SK-N-SH (cell line): ENCODE data around the gene KYNU. TPM values are rescaled to one million over a fixed set of nuclear protein-coding genes. Genes with fewer than 3 reads are reported as not detected.

Source experiments
- CTCF ChIA-PET: fragments of 300-600, 350-600 bp; formaldehyde crosslinking; extraction: SDS; loops from one replicate; lab custom pipeline; 2021; lab: Yijun Ruan, JAX
- POLR2A ChIA-PET: fragments of 350-600 bp; sonication (Branson Sonifier 250); formaldehyde crosslinking; extraction: SDS; loops from one replicate; lab custom pipeline; 2020; ENCODE audit warnings: antibody characterized with exemption, inconsistent platforms; lab: Yijun Ruan, JAX
- DNase-seq: peaks from one replicate; pipeline ENCODE4 v3.0.0; 2012
- H2AFZ ChIP-seq: fragments of 200-600 bp; sonication (generic); 2 replicates; pipeline ENCODE4 v1.8.1; 2016; ENCODE audit warnings: antibody characterized with exemption, mild to moderate bottlenecking, low read depth
- H3F3A ChIP-seq: fragments of 200-600 bp; sonication (generic); replicated peaks from 2 replicates; pipeline ENCODE3; 2016; ENCODE audit warnings: antibody characterized with exemption, mild to moderate bottlenecking; ENCODE audit not compliant: insufficient read depth
- H3K27ac ChIP-seq, 2 experiments: fragments of 200-500 bp in 1 of 2; fragments of 200-600 bp in 1 of 2; sonication (Bioruptor generic) in 1 of 2; sonication (generic), shearing (Covaris generic) in 1 of 2; 2 replicates each; pipeline versions ENCODE4 v1.5.1 to v1.6.1; 2014 to 2016; ENCODE audit warnings: low read depth in 2 of 2, inconsistent platforms in 1 of 2, low read length in 1 of 2, mild to moderate bottlenecking in 1 of 2, mixed read lengths in 1 of 2
- H3K27me3 ChIP-seq: fragments of 200-600 bp; sonication (generic), shearing (Covaris generic); 2 replicates; pipeline ENCODE4 v1.6.1; 2016; ENCODE audit warnings: mixed run types; ENCODE audit not compliant: insufficient read depth
- H3K36me3 ChIP-seq, 2 experiments: fragments of 200-500 bp in 1 of 2; fragments of 200-600 bp in 1 of 2; sonication (Bioruptor generic) in 1 of 2; sonication (generic) in 1 of 2; replicated peaks in 1 of 2; 2 replicates each; pipeline versions ENCODE3 to v1.5.1; 2014 to 2016; ENCODE audit warnings: low read length in 1 of 2, mild to moderate bottlenecking in 1 of 2; ENCODE audit not compliant: insufficient read depth in 2 of 2, control insufficient read depth in 1 of 2
- H3K4me1 ChIP-seq, 2 experiments: fragments of 200-500 bp in 1 of 2; fragments of 200-600 bp in 1 of 2; sonication (Bioruptor generic) in 1 of 2; sonication (generic), shearing (Covaris generic) in 1 of 2; 2 replicates each; pipeline versions ENCODE4 v1.5.1 to v1.6.1; 2014 to 2016; ENCODE audit warnings: low read depth in 1 of 2, low read length in 1 of 2, mixed run types in 1 of 2; ENCODE audit not compliant: insufficient read depth in 2 of 2, control insufficient read depth in 1 of 2
- H3K4me2 ChIP-seq: fragments of 200-600 bp; sonication (generic), shearing (Covaris generic); 2 replicates; pipeline ENCODE4 v1.6.1; 2017; ENCODE audit warnings: mixed run types
- H3K4me3 ChIP-seq, 2 experiments: fragments of 200-500 bp in 1 of 2; fragments of 200-600 bp in 1 of 2; sonication (Bioruptor generic) in 1 of 2; sonication (generic), shearing (Covaris generic) in 1 of 2; 2 replicates each; pipeline versions ENCODE4 v1.5.1 to v1.8.1; 2014 to 2016; ENCODE audit warnings: low read depth in 2 of 2, inconsistent platforms in 1 of 2, low read length in 1 of 2, mild to moderate bottlenecking in 1 of 2, mixed read lengths in 1 of 2, moderate library complexity in 1 of 2
- H3K79me2 ChIP-seq: fragments of 200-600 bp; sonication (generic); 2 replicates; pipeline ENCODE4 v1.8.1; 2017; ENCODE audit warnings: mild to moderate bottlenecking; ENCODE audit not compliant: insufficient read depth
- H3K9ac ChIP-seq: fragments of 200-600 bp; sonication (generic); 2 replicates; pipeline ENCODE4 v1.6.1; 2017; ENCODE audit warnings: mixed run types
- H3K9me2 ChIP-seq: fragments of 200-600 bp; sonication (generic); 2 replicates; pipeline ENCODE4 v1.6.1; 2017; ENCODE audit warnings: mixed run types
- H3K9me3 ChIP-seq: fragments of 200-600 bp; sonication (generic); 2 replicates; pipeline ENCODE4 v1.6.1; 2017; ENCODE audit warnings: mixed run types, mild to moderate bottlenecking, moderate library complexity
- H4K20me1 ChIP-seq: fragments of 200-600 bp; sonication (generic); 2 replicates; pipeline ENCODE4 v1.6.1; 2017; ENCODE audit warnings: mild to moderate bottlenecking, mixed run types; ENCODE audit not compliant: insufficient read depth
- ELF1 ChIP-seq: IDR thresholded peaks from 2 replicates; pipeline ENCODE4 v1.4.0; 2012
- EP300 ChIP-seq, 2 experiments: IDR thresholded peaks; 2 replicates each; pipeline versions ENCODE4 v1.4.0 to v1.6.1; 2012; ENCODE audit warnings: borderline replicate concordance in 1 of 2, low read depth in 1 of 2, low read length in 1 of 2
- EZH2phosphoT487 ChIP-seq: fragments of 200-600 bp; sonication (generic); IDR thresholded peaks from 2 replicates; pipeline ENCODE4 v1.6.1; 2017; ENCODE audit warnings: low read depth, mixed run types, mild to moderate bottlenecking, antibody characterized with exemption, moderate library complexity, borderline replicate concordance
- FOSL2 ChIP-seq: IDR thresholded peaks from 2 replicates; pipeline ENCODE4 v1.4.0; 2012; ENCODE audit warnings: low read depth, mild to moderate bottlenecking, moderate library complexity, borderline replicate concordance
- FOXJ3 ChIP-seq: sonication (generic); formaldehyde crosslinking; IDR thresholded peaks from 2 replicates; pipeline ENCODE4 v1.5.1; 2020; ENCODE audit warnings: mild to moderate bottlenecking, missing genetic modification reagents
- FOXM1 ChIP-seq: IDR thresholded peaks from 2 replicates; pipeline ENCODE4 v1.4.0; 2012; ENCODE audit warnings: low read depth, mild to moderate bottlenecking
- GATA2 ChIP-seq: sonication (generic); formaldehyde crosslinking; IDR thresholded peaks from 2 replicates; pipeline ENCODE4 v1.5.0; 2020; ENCODE audit warnings: mild to moderate bottlenecking, missing genetic modification reagents
- IRF3 ChIP-seq: fragments of 150-350 bp; IDR thresholded peaks from 2 replicates; pipeline ENCODE4 v1.6.1; 2016; ENCODE audit warnings: mild to moderate bottlenecking, low read depth, low read length
- MEF2A ChIP-seq: IDR thresholded peaks from 2 replicates; pipeline ENCODE4 v1.4.0; 2012; ENCODE audit warnings: low read depth, borderline replicate concordance
- NFIC ChIP-seq: IDR thresholded peaks from 2 replicates; pipeline ENCODE4 v1.4.0; 2012; ENCODE audit warnings: borderline replicate concordance
- POLR2AphosphoS5 ChIP-seq: IDR thresholded peaks from 2 replicates; pipeline ENCODE4 v1.6.1; 2012; ENCODE audit warnings: low read depth, low read length
- RCOR1 ChIP-seq: fragments of 150-350 bp; IDR thresholded peaks from 2 replicates; pipeline ENCODE4 v1.6.1; 2017; ENCODE audit warnings: antibody characterized with exemption, low read length
- RXRA ChIP-seq: IDR thresholded peaks from 2 replicates; pipeline ENCODE4 v1.4.0; 2012; ENCODE audit warnings: low read depth, mild to moderate bottlenecking, borderline replicate concordance
- SIN3A ChIP-seq: IDR thresholded peaks from 2 replicates; pipeline ENCODE4 v1.6.1; 2012; ENCODE audit warnings: low read depth, mild to moderate bottlenecking, low read length, moderate library complexity, borderline replicate concordance
- SMC3 ChIP-seq: IDR thresholded peaks from 2 replicates; pipeline ENCODE4 v1.6.1; 2012; ENCODE audit warnings: low read depth, low read length, improper control_type of control experiment
- USF1 ChIP-seq: IDR thresholded peaks from 2 replicates; pipeline ENCODE4 v1.4.0; 2012; ENCODE audit warnings: low read depth, borderline replicate concordance
- USF2 ChIP-seq: fragments of 150-350 bp; IDR thresholded peaks from 2 replicates; pipeline ENCODE4 v1.6.1; 2017; ENCODE audit warnings: antibody characterized with exemption, low read length, low read depth, borderline replicate concordance
- YY1 ChIP-seq: IDR thresholded peaks from 2 replicates; pipeline ENCODE4 v1.4.0; 2012; ENCODE audit warnings: low read depth, mild to moderate bottlenecking
- WGBS: methylation state at CpG from one replicate; pipeline ENCODE4 v1.1.6; 2017; ENCODE audit warnings: low lambda C conversion rate; 5-methylcytosine and 5-hydroxymethylcytosine counted together
- polyA plus RNA-seq, 3 experiments: library from polyadenylated mRNA; depleted of rRNA; stranded (reverse); fragments of >200 nt; gene quantifications; 2 replicates each; pipeline ENCODE4 v1.2.3, GENCODE V29; 2012

Gene KYNU
- polyA plus RNA-seq, 1 of the 3 experiments (the other 2 are of a cell fraction): not detected

GRCh38 chr2:142893241-142893640 is 15.8 kb downstream of the KYNU start:
- Histone ChIP-seq H3F3A (no peaks in the 10 kb centered on the region), H3K27ac (no peak overlapping the region), H2AFZ (no peak overlapping the region), H3K36me3 (no peaks in the 10 kb centered on the region), H3K79me2 (no peaks in the 10 kb centered on the region), H3K9me3 (no peaks in the 10 kb centered on the region), H3K9me2 (no peaks in the 10 kb centered on the region), H3K4me3 (no peak overlapping the region), H3K27me3 (no peaks in the 10 kb centered on the region), H3K4me2 (no peak overlapping the region), H4K20me1 (no peaks in the 10 kb centered on the region), H3K9ac (no peak overlapping the region), H3K4me1 (no peaks in the 10 kb centered on the region)
- POLR2A ChIA-PET: no interaction called here
- CTCF ChIA-PET: no interaction called here
- 23% methylated on average over 2 of the region's 2 CpGs for WGBS
- TF ChIP-seq RCOR1 (no peak), FOXM1 (no peak), IRF3 (no peak), YY1 (no peak), EZH2phosphoT487 (no peak), FOXJ3 (CRISPR knock-in tag) (no peak), USF2 (no peak), NFIC (no peak), GATA2 (CRISPR knock-in tag) (no peak), SMC3 (no peak), POLR2AphosphoS5 (no peak), SIN3A (no peak), USF1 (no peak), MEF2A (no peak), EP300 (IDR thresholded peaks at IDR 0.05; ENCODE audit: borderline replicate concordance in 1 of 2, low read depth in 1 of 2, low read length in 1 of 2) (no peak), RXRA (no peak), FOSL2 (no peak), ELF1 (no peak)
- no peak for DNase-seq
